C4-2B (cell line): ENCODE data around the gene SOX5.

Experiments
- ZFX ChIP-seq: fragments of 450-650 bp; IDR thresholded peaks from 2 replicates; pipeline ENCODE4 v1.6.1; 2017
- TF ChIP-seq, protein P1 (sequence below): fragments of 450-650 bp; conservative IDR thresholded peaks from 2 replicates; pipeline ENCODE4 v1.5.1; 2017; ENCODE audit warnings: mild to moderate bottlenecking

DNA sequence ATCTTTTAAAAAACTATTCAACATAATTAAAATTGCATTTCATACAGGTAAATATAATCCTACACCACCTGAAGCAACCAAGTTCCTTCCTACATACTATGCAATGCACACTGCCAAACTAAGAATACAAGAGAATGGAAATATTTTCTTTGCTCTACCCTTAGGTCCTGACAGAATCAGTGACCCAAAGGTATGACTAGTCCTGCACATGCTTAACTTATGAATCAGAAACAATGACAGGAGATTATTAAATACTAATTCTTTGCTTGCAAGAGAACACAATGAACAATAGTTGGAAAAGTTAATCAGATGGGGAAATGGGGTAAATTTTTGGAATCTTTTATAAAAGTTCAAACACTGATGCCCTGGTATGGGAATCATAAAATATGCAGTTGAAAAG lies 220.1 kb downstream of the SOX5 start:
- TF ChIP-seq, protein P1, sequence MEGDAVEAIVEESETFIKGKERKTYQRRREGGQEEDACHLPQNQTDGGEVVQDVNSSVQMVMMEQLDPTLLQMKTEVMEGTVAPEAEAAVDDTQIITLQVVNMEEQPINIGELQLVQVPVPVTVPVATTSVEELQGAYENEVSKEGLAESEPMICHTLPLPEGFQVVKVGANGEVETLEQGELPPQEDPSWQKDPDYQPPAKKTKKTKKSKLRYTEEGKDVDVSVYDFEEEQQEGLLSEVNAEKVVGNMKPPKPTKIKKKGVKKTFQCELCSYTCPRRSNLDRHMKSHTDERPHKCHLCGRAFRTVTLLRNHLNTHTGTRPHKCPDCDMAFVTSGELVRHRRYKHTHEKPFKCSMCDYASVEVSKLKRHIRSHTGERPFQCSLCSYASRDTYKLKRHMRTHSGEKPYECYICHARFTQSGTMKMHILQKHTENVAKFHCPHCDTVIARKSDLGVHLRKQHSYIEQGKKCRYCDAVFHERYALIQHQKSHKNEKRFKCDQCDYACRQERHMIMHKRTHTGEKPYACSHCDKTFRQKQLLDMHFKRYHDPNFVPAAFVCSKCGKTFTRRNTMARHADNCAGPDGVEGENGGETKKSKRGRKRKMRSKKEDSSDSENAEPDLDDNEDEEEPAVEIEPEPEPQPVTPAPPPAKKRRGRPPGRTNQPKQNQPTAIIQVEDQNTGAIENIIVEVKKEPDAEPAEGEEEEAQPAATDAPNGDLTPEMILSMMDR: no peak
- TF ChIP-seq ZFX: no peak
